8988T (cell line): ENCODE measurements around the gene CCL15.
A peak's percentile ranks its signal among the peaks of the same experiment; 100 is the strongest.

Experiments
- DNase-seq: peaks from one replicate; pipeline ENCODE4 v3.0.0; 2011

Gene CCL15

DNA sequence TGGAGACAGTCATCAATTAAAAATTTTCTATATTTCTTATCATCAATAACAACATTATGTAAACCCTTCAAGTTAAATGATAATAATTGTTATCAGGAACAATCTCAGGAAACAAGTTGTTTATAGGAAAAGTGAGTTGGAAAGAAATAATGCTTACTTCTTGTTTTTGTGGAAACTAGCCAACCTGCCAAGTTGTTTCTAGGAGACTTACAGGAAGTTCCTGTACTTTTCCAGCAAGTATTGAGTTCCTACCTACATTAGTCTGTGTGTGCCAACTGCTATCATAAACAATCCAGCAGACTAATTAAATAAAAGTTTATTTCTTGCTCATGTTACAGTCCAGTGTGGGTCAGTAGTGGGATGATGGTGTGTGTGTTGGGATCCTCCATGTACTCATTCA is 13.2 kb downstream of the CCL15 start:
- DNase-seq, result no peak

DNA sequence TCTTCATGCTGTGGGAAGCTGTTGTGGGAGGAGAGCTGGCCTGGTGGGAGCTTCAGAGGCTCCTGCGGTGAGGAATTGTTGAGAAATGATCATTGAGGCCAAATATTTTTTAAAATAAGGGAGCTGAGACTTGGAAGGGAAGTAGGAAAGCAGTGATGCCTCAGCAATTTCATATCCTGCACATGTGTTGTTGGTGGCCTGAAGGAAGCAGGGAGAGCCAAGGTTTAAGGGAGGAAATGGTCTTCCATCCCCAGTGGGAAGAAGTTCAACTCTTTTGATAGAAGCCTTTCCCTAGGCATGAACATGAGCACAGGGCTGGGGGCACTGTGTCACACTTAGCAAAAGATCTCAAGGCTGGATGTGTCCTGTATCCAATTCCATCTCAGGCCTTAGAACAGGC is 14.7 kb downstream of the CCL15 start, which contains the start of gene CCL14:
TSS of gene CCL14 (minus strand) at position 87 of the 400 bp plus-strand sequence. CDS start at position 7, 80 bp downstream.
- no peak for DNase-seq

- no peak for DNase-seq
Measured at GRCh38 chr17:35984140-35984539, 17.2 kb downstream of the CCL15 start.

GRCh38 chr17:35982409-35983191 is 18.8 kb downstream of the CCL15 start:
- DNase-seq, result no peak

DNA sequence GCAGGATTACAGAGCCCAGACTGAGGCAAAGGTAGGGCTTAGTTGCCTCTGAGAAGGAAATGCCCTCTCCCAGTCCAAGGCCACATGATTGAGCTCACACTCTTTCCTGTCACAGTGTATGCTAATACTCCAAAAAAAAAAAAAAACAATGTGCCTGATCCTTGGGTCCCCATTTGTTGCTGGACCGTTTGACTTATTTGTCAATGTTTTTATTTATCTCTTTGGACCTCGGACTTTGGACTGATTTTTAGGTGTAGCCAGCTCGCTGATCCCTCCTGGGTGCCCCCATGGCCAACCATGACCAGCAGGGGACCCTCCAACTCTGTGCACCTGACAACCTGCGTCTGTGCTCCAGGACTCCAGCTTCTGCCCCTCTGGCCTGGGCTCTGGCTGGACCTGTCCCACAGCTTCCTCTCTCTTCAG is 19.4 kb downstream of the CCL15 start:
- DNase-seq, result no peak

DNA sequence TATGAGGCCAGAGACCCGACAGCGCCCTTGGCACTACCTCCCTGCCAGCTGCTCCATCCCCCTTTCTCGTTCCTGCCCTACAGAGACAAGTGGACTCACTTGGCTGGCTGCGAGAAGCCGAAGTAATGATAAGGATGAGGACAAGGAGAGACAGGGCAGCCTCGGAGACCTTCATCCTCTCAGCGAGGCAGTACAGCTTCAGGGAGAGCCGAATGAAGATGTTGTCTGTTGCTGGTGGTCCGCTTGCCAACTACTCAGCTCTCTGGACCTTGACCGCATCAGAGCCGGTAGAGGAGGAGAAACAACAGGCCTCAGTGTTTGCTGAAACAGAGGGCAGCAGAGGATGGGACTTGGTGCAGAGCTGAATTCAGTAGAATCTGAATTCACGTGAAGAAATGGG is 20.1 kb downstream of the CCL15 start, which contains the start of gene CCL16:
TSS of gene CCL16 (minus strand) at position 252 of the 400 bp plus-strand sequence. CDS start at position 175, 77 bp downstream.
- no peak for DNase-seq

DNA sequence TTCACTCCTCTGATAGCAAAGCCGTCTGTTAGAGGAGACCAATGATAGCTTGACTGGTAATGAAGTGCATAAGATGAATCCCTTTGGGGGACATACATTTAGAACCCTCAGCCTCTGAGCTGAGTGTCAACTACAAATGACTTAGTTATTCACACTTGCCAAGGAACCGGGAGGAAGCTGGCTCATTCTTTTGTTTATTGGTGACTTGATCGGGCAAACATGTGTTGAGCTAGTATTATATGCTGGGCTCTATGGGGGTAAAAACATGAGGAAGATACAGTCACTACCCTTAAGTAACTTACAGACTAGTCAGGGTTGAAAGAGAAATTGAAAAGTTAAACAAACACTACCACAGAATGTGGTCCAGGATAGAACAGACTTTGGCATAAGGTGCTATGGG is 23.0 kb downstream of the CCL15 start:
- no peak for DNase-seq

GRCh38 chr17:35977509-35977908 is 23.8 kb downstream of the CCL15 start:
- DNase-seq, result no peak

DNA sequence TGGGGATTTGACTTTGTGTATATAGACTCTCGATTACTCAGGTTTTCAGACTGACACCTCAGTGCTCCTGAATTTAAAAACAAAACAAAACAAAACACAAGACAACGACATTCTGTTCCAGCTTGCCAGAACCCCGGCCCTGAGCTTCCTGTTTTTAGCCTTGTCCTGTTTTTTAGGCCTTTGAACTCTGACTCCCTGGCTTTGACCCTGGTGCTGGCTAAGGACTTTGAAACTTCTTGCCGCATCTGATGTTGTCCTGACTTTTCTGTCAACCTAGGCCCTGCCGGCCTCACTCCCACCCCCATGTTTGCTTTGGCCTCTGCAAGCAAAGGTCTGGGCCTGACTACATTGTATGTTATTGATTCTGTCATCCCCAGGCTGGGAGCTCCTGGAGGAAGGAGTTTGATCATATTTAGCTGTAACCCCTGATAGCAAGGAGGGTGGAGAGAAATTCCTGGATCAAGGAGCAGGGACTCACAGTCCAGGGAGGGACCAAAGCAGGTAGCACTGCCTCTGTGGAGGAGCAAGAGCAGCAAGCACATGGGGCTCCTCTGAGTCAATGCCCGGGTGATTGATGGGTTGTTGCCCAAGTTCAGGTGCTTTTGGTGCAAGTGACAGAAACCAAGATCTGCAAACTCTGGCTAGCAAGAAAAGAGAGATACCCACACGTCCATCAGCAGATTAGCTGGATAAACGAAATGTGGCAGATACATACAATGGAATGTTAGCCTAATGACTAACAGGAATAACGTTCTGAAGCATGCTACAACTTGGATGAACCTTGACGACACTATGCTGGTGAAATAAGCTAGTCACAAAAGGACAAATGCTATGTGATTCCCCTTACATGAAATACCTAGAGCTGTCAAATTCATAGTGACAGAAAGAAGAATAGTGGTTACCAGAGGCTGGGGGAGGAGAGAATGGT is 27.8 kb downstream of the CCL15 start:
- DNase-seq, result no peak

DNA sequence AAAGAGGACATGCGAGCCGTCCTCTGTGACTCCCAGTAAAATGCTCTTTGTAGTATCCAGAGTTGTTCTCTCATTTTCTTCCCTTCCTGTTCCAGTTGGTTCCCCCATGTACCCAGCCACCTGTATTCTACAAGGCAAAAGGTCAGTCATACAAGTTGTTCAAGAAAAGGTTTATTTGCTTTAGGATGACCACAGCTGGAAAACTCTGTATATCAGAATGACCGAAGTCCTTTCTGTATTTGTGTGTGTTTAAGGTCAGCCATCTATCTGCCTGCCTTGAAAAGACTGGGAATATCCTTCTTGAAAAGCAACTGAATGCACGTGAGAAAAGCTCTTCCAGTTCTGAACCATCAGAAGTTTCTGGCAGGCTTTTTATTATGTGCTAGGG is 28.4 kb downstream of the CCL15 start:
- DNase-seq, result no peak

GRCh38 chr17:35972535-35972934 is 28.8 kb downstream of the CCL15 start:
- no peak for DNase-seq

DNA sequence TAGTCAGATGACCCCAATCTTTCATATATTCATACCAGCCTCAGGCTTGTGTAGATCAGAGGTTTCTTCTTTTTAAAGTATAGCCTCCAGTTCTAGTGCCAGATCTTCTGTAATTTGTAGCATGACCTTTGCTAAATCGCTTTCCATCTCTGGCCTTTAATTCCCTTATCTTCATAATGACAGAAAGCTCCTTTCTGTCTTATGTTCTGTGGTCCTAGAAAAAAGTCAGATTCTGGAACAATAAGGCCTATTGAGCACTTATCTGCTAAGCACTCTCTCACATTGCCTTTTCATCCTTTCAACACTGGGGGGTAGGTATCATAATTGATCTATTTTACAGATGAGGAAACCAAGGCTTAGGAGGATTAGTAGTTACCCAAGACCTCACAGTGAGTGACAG is 29.3 kb downstream of the CCL15 start:
- DNase-seq, result no peak

DNA sequence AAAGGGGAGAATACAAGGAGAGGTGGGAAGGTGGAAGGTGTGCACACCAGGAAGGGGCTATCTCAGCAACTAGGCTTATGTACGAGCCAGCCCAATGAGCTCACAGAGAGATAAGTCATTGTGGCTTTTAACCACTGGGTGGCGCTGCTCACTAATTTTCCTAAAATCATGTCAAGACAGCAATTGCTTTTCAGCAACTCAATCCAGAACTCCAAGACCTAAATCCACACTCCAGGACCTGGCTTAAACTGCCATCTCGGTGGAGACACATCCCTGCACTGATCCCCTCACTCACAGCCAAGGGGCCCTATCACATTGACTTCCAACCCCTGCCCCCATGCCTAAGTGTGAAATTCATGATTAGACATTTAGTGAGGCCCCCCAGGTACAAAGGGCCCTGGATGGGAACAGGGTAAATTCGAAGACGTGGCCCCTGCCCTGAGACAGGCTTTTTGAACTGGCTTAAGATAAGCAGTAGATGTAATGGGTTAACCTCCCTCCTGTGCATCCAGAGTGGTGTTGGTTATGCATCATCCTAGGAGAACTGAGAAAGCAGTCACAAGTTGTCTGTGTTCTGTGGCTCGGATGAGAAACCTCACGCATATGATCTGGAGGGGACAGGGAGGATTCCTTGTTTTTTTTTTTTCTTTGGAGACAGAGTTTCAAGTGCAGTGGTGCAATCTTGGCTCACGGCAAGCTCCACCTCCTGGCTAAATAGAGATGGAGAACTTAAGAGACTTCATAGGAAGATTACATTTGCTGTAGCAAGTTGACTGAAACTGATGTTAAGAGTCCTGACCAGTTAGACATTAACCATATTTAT is 31.6 kb downstream of the CCL15 start:
- peak; percentile 20 for DNase-seq

DNA sequence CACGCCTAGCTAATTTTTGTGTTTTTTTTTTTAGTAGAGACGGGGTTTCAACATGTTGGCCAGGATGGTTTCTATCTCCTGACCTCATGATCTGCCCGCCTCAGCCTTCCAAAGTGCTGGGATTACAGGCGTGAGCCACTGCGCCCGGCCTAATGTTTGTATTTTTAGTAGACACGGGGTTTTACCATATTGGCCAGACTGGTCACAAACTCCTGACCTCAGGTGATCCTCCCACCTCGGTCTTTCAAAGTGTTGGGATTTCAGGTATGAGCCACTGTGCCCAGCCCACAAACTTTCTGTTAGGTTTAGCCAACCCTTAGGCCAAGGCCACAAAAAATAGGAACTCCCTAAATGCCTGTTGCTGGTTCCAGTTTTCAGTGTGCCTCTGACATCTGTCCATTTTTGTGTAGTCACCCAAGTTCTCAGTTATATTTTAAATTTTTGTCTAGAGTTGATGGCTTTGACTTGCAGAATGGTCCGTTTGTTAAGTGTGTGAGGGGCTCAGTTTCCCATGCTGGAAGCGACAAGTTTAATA is 32.8 kb downstream of the CCL15 start:
- DNase-seq, result no peak

- DNase-seq, result no peak
Measured at GRCh38 chr17:35965272-35965671, 36.1 kb downstream of the CCL15 start.

GRCh38 chr17:35963663-35964062 is 37.7 kb downstream of the CCL15 start:
- no peak for DNase-seq

DNA sequence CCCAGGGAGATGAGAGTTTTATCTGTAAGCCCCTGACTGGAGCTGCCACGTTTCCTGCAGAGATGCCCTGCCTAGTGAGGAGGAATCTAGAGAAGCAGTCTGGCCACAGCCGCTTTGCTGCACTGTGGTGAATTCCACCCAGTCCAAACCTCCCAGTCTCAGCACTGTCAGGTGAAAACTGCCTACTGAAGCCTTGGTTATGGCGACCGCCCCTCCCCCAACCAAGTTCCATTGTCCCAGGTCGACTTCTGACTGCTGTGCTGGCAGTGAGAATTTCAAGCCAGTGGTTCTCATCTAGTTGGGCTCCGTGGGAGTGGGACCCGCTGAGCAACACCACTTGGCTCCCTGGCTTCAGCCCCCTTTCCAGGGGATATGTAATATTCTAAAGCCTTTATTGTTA is 47.6 kb downstream of the CCL15 start:
- DNase-seq, result no peak

DNA sequence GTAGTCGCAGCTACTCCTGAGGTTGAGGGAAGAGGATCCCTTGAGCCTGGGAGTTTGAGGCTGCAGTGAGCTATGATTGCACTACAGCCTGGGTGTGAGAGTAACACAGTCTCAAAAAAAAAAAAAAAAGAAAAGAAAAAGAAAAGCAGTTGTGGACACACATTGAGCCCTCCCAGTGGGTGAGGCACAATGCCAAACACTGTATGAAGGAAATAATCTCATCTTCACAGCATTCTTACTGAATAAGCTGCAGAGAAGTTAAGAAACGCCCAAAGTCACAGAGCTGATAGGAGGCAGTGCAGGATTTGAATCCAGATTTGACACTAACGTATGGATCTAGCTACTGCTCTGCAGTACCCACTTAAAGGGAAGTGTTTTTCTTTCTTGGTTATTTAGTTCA is 52.0 kb downstream of the CCL15 start:
- no peak for DNase-seq

DNA sequence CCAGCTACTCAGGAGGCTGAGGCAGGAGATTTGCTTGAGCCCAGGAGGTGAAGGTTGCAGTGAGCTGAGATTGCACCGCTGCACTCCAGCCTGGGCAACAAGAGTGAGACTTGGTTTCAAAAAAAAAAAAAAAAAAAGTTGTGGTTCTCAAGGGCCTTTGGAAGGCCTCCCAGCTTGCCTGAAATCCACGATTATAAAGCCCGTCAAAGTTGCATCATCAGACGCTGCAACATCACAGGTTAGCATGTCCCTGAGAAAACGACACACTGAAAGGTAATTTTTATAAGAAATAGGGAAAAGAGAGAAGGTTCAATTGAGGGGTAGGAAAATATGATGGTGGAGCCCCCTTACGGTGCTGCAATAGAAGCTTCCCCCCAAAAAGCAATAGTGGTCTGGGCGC is 53.3 kb downstream of the CCL15 start:
- no peak for DNase-seq
